Measurements from ENCODE around the gene ENDOD1. TPM values are rescaled to one million over a fixed set of nuclear protein-coding genes. Genes with fewer than 3 reads are reported as not detected.

The ENDOD1 gene
- total and polyA plus RNA-seq, 2 donors (not counting 1 experiment from before 2014, with no cell fraction given), result 7.0 to 11.7 TPM

DNA sequence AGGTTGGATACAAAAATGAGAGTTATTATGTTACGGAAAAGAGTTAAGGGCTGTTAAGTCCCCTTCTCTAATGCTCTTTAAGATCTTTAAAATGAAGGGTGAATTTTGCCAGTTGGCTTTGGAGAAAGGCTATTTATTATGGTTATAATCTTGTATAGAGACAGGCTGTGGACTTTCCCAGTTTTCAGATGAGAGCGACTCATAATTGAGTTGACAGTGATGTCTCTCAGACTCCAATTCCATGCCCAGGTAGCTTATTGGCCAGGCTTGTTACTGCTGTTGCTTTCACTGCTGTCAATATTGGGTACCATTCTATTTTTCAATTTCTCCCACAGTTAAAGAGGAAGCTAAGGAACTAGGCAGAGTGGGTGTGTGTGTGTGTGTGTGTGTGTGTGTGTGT lies 13.1 kb downstream of the ENDOD1 start:
- Histone ChIP-seq H3K9me3 (ENCODE audit: control extremely low read depth in 1 of 3, control insufficient read depth in 2 of 3, insufficient read depth in 1 of 3, low read length in 2 of 3) (no peaks in the 10 kb centered on the region), H3K9ac (ENCODE audit: low read length) (no peak overlapping the region), H2AFZ (ENCODE audit: insufficient read depth, low read depth, low read length, poor library complexity, severe bottlenecking) (no peak overlapping the region), H3K79me2 (ENCODE audit: control insufficient read depth, insufficient read depth, low read length) (peaks cover 63% of the 10 kb centered on the region), H3K4me2 (replicated peaks; ENCODE audit: low read depth, low read length, poor library complexity, severe bottlenecking) (no peak overlapping the region), H3K36me3 (replicated peaks in 1 of 2; ENCODE audit: control extremely low read depth in 1 of 2, control insufficient read depth in 1 of 2, extremely low read depth in 1 of 2, insufficient read depth in 2 of 2, low read length in 1 of 2) (peaks cover 0 to 3% of the 10 kb centered on the region in 2 experiments), H3K4me1 (ENCODE audit: control insufficient read depth in 2 of 2, insufficient read depth in 2 of 2, low read length in 2 of 2) (peaks cover 25 to 28% of the 10 kb centered on the region in 2 donors), H3K4me3 (ENCODE audit: control extremely low read depth in 1 of 5, extremely low read depth in 1 of 5, insufficient read depth in 1 of 5, low read depth in 2 of 5, low read length in 4 of 5) (no peak overlapping the region), H4K20me1 (ENCODE audit: control insufficient read depth, insufficient read depth, low read length, poor library complexity, severe bottlenecking) (peaks cover 10% of the 10 kb centered on the region), H3K27me3 (replicated peaks in 1 of 4; ENCODE audit: control extremely low read depth in 1 of 4, control insufficient read depth in 3 of 4, insufficient read depth in 4 of 4, low read length in 3 of 4) (no peaks in the 10 kb centered on the region), H3K27ac (ENCODE audit: low read length in 2 of 2) (no peak overlapping the region)
- intact Hi-C loops (cut with micrococcal nuclease), result no loop called here
- WGBS (ENCODE audit: insufficient coverage), result 83% methylated on average over 1 of the region's 2 CpGs
- ChIA-PET CTCF (interaction anchor here (0.6 to 2.6 kb wide), 5 partner anchors 13 to 937 kb away, joined by 3 to 8 read pairs (median 4); partner anchors contain the start of genes ENDOD1 and SRSF8), POLR2A (interaction anchor here (1.0 kb wide), 1 partner anchor 50 kb away, joined by 4 read pairs; no protein-coding TSS in a partner anchor)
- H3K9me3 Mint-ChIP-seq (ENCODE audit: insufficient read depth), result no peaks in the 10 kb centered on the region
- ATAC-seq (ENCODE audit: low read depth) (no peak), DNase-seq (no peak)
- no peaks in the 10 kb centered on the region for H3K27me3 Mint-ChIP-seq
- no peak overlapping the region for H3K27ac Mint-ChIP-seq
- peaks cover 60% of the 10 kb centered on the region for H3K4me1 Mint-ChIP-seq
- H3K4me3 Mint-ChIP-seq, result no peak overlapping the region
- no peak for TF ChIP-seq EZH2 (IDR thresholded peaks at IDR 0.05; ENCODE audit: borderline replicate concordance, insufficient read depth, low read depth, low read length, poor library complexity, severe bottlenecking)

DNA sequence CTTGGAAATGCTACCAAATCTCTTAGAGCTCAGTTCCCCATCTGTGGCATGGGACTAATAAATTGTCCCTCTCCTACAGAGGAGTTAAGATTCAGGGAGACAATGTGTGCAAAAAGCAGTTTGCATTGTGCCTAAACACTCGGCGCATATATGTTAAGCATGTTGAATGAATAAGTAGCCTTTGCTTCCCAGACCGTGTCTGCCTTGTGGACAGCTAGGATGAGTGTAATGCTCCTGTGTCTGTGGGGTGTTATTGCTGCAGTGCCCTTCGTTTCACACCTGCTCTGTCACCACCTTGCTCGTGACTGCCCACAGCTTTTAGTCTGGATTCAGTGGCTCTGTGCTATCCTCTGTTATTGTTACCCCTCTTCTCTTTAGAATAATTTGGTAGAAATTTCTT lies 14.1 kb downstream of the ENDOD1 start:
- no peak overlapping the region for H3K4me2 ChIP-seq (replicated peaks; ENCODE audit: low read depth, low read length, poor library complexity, severe bottlenecking)
- Mint-ChIP-seq H3K27ac (no peak overlapping the region), H3K27me3 (no peaks in the 10 kb centered on the region), H3K9me3 (ENCODE audit: insufficient read depth) (no peaks in the 10 kb centered on the region), H3K4me3 (no peak overlapping the region), H3K4me1 (peaks cover 60% of the 10 kb centered on the region)
- H3K4me3 ChIP-seq (ENCODE audit: control extremely low read depth in 1 of 5, extremely low read depth in 1 of 5, insufficient read depth in 1 of 5, low read depth in 2 of 5, low read length in 4 of 5), result no peak overlapping the region
- 97% methylated on average over 4 of the region's 5 CpGs for WGBS (ENCODE audit: insufficient coverage)
- TF ChIP-seq, protein P1, sequence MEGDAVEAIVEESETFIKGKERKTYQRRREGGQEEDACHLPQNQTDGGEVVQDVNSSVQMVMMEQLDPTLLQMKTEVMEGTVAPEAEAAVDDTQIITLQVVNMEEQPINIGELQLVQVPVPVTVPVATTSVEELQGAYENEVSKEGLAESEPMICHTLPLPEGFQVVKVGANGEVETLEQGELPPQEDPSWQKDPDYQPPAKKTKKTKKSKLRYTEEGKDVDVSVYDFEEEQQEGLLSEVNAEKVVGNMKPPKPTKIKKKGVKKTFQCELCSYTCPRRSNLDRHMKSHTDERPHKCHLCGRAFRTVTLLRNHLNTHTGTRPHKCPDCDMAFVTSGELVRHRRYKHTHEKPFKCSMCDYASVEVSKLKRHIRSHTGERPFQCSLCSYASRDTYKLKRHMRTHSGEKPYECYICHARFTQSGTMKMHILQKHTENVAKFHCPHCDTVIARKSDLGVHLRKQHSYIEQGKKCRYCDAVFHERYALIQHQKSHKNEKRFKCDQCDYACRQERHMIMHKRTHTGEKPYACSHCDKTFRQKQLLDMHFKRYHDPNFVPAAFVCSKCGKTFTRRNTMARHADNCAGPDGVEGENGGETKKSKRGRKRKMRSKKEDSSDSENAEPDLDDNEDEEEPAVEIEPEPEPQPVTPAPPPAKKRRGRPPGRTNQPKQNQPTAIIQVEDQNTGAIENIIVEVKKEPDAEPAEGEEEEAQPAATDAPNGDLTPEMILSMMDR (IDR thresholded peaks at IDR 0.05), result no peak
- TF ChIP-seq EZH2 (IDR thresholded peaks at IDR 0.05; ENCODE audit: borderline replicate concordance, insufficient read depth, low read depth, low read length, poor library complexity, severe bottlenecking), result no peak
- H3K4me1 ChIP-seq (ENCODE audit: control insufficient read depth in 2 of 2, insufficient read depth in 2 of 2, low read length in 2 of 2), result peaks cover 33% of the 10 kb centered on the region in 2 donors
- ChIA-PET POLR2A (no interaction called here), CTCF (interaction anchor here (2.6 kb wide), 1 partner anchor 37 kb away, joined by 8 read pairs; the partner anchor contains the start of gene SRSF8)
- peaks cover 9% of the 10 kb centered on the region for H4K20me1 ChIP-seq (ENCODE audit: control insufficient read depth, insufficient read depth, low read length, poor library complexity, severe bottlenecking)
- peaks cover 53% of the 10 kb centered on the region for H3K79me2 ChIP-seq (ENCODE audit: control insufficient read depth, insufficient read depth, low read length)
- no peaks in the 10 kb centered on the region for H3K27me3 ChIP-seq (replicated peaks in 1 of 4; ENCODE audit: control extremely low read depth in 1 of 4, control insufficient read depth in 3 of 4, insufficient read depth in 4 of 4, low read length in 3 of 4)
- no peak for ATAC-seq (ENCODE audit: low read depth)
- no peak overlapping the region for H3K9ac ChIP-seq (ENCODE audit: low read length)
- intact Hi-C loops (cut with micrococcal nuclease), result no loop called here
- no peak overlapping the region for H2AFZ ChIP-seq (ENCODE audit: insufficient read depth, low read depth, low read length, poor library complexity, severe bottlenecking)
- peaks cover 0 to 5% of the 10 kb centered on the region in 2 experiments for H3K36me3 ChIP-seq (replicated peaks in 1 of 2; ENCODE audit: control extremely low read depth in 1 of 2, control insufficient read depth in 1 of 2, extremely low read depth in 1 of 2, insufficient read depth in 2 of 2, low read length in 1 of 2)
- H3K9me3 ChIP-seq (ENCODE audit: control extremely low read depth in 1 of 3, control insufficient read depth in 2 of 3, insufficient read depth in 1 of 3, low read length in 2 of 3), result no peaks in the 10 kb centered on the region
- no peak for DNase-seq
- H3K27ac ChIP-seq (ENCODE audit: low read length in 2 of 2), result no peak overlapping the region

All from B cell (primary cell).